Stomach (tissue), 4 donors: ENCODE measurements around the gene PYGO2.

Source experiments
- CTCF ChIP-seq, 7 experiments: fragments of 450-650 bp in 4 of 7; fragments of 200-600 bp in 3 of 7; sonication (generic) in 3 of 7; IDR thresholded peaks; one replicate each; pipeline ENCODE4 v1.5.1; 2016 to 2019; ENCODE audit warnings: antibody characterized with exemption in 7 of 7, control low read depth in 2 of 7, mild to moderate bottlenecking in 1 of 7
- EP300 ChIP-seq: sonication (generic); formaldehyde crosslinking; IDR thresholded peaks from one replicate; pipeline ENCODE4 v1.6.1; 2017; ENCODE audit warnings: antibody characterized with exemption
- POLR2A ChIP-seq, 4 donors: fragments of 450-650 bp; IDR thresholded peaks; one replicate each; pipeline ENCODE4 v1.6.1; 2016; ENCODE audit warnings: antibody characterized with exemption in 4 of 4, control low read depth in 2 of 4, mild to moderate bottlenecking in 1 of 4, moderate library complexity in 1 of 4
- POLR2AphosphoS5 ChIP-seq, 3 donors: sonication (generic); formaldehyde crosslinking; IDR thresholded peaks; one replicate each; pipeline ENCODE4 v1.6.1; 2016; ENCODE audit warnings: antibody characterized with exemption in 3 of 3

- TF ChIP-seq POLR2AphosphoS5 (IDR thresholded peaks at IDR 0.05) = no peak
- no peak for TF ChIP-seq CTCF (IDR thresholded peaks at IDR 0.05)
- no peak for TF ChIP-seq POLR2A (IDR thresholded peaks at IDR 0.05)
- TF ChIP-seq EP300 = no peak
These were observed 16.2 kb downstream of the PYGO2 start for GRCh38 chr1:154945160-154945961.
